Glomerular visceral epithelial cell (primary cell): ENCODE results near the gene WDR20.
A peak's percentile ranks its signal among the peaks of the same experiment; 100 is the strongest.
"Not testable (repeated sequence)": the region's sequence is repeated elsewhere in the genome, so short reads cannot be mapped to it uniquely, and the experiment has no call there.

ENCODE experiments used
- DNase-seq: peaks from one replicate; pipeline ENCODE4 v3.0.0-alpha.2; 2016; ENCODE audit errors: extremely low spot score

WDR20 gene

DNA sequence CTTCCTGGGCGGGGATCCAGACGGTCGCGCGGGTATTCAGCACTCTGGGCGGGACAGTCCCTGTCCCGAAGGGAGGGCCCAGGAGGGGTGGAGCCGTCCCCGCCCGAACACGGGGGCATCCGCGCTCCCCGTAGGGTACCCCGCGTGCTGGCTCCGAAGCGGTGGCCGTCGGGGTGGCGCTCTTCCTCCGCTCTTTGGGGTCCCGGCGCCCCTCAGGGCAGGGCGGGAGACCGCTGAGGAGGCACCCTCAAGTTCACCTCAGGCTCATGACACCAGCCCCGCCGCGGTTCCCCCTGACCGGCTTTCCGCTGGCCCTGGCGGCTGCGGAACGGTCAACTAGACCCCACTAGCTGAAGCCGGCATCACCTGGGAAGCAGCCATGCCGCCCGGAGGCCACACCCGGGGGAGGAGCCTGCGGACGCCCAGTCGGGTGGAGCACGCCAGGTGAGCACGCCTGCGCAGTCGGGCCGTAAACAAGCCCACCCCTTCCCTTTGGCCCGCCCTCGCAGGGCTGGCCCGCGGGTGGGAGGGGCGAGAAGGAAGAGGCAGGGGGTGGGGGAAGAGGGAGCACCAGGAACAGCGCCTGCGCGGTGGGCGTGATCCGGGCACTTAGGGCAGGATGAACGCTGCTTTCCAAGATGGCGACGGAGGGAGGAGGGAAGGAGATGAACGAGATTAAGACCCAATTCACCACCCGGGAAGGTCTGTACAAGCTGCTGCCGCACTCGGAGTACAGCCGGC, at the start of gene WDR20:
WDR20 (plus strand) TSS at position 612 of the 741 bp plus-strand sequence; CDS start at position 639, 27 bp downstream.
- DNase-seq, result peak; percentile 99

DNA sequence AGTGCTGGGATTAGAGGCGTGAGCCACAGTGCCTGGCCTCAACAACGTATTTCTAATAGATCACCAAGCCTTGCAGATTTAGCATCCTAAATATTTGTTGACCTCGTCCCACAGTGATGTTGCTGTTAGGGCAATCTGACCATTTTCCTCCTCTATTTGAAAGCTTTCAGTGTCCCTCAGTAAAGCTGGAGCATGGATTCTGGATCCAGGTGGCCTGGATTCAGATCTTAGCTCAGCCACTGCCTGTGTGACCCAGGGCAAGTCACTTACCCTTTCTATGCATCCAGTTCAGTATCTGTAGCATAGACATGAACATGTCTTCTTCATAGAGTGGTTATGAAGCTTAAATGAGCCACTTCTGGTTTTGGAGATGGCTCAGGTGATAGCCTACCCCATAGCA, 49.0 kb upstream of the WDR20 start:
- no peak for DNase-seq

DNA sequence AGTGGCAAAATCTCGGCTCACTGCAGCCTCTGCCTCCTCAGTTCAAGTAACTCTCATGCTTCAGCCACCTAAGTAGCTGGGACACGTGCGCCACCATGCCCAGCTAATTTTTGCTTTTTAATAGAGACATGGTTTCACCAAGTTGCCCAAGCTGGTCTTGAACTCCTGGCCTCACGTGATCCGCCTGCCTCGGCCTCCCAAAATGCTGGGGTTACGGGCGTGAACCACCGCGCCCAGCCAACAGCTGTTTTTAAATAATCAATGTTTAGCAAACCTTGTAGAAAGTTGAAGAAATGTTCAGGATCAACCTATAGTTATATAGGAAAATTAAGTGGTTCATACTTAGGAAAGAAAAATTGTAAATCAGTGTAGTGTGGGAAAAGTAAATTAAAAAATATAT, 46.9 kb upstream of the WDR20 start:
- DNase-seq, result no peak

DNA sequence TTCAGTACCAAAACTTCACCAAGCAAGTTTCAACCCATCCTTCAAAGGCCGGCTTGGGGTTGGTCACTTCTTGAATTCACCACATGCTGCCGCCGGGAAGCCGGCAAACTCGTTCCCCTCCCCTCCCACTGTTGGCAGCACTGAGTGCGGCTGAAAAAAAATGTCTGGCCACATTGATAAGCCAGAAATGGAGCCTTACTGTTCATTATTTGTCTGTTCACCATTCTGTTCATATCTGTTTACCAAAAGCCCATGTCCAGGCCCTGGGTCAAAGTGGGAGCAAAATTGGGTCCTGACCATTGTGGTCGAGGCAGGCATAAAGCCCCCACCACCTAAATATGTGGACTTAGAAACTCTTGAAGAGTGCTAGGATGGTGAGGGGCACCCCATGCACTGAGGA, 45.6 kb upstream of the WDR20 start:
- DNase-seq, result no peak

DNA sequence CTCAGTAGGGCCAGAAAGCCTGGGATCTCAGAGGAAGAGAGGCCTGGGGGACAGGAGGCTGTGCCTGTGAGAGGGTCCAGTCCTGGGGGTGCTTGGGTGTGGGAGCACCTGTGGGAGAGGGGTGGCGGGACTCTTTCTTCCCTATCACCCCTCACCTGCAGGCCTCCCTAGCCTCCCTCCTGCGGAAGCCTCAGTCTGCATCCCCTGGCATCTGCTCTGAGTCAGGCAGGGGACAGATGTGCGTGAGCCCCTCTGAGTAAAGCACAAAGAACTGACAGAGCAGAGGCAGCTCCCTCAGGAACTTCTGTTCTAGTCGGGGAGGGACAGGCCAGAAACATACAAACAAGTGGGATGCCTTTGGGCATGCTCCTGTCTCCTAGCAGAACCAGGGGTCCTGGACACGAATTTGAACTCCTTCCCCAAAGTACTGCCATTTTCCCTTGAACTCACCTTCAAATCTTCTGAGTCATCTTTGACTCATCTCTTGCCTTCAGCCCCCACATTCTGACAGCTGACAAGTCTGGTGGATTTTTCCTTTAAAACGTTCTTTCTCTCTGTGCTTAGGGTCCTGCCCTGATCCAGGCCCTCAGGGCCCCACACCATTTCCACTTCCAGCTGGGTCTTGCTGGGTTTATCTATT, 44.3 kb upstream of the WDR20 start:
- no peak for DNase-seq

GRCh38 chr14:102095871-102096568, 43.7 kb upstream of the WDR20 start:
- DNase-seq, result no peak

GRCh38 chr14:102096569-102097188, 43.0 kb upstream of the WDR20 start:
- DNase-seq, result peak; percentile 77

- no peak for DNase-seq
Observed at GRCh38 chr14:102097441-102098135, 42.1 kb upstream of the WDR20 start.

DNA sequence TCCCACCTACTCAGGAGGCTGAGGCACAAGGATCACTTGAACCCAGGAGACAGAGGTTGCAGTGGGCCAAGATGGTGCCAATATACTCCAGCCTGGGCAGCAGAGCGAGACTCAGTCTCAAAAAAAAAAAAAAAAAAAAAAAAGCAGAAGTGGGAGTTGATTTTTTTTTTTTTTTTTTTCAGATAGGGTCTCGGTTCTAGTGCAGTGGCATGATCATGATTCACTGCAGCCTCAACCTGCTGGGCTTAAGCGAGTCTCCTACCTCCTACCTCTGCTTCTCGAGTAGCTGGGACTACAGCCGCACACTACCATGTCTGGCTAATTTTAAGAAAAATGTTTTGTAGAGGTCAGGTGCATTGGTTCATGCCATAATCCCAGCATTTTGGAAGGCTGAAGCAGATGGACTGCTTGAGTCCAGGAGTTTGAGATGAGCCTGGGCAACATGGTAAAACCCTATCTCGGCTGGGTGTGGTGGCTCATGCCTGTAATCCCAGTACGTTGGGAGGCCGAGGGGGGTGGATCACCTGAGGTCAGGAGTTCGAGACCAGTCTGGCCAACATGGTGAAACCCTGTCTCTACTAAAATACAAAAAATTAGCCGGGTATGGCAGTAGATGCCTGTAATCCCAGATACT, 36.5 kb upstream of the WDR20 start:
- no peak for DNase-seq

DNA sequence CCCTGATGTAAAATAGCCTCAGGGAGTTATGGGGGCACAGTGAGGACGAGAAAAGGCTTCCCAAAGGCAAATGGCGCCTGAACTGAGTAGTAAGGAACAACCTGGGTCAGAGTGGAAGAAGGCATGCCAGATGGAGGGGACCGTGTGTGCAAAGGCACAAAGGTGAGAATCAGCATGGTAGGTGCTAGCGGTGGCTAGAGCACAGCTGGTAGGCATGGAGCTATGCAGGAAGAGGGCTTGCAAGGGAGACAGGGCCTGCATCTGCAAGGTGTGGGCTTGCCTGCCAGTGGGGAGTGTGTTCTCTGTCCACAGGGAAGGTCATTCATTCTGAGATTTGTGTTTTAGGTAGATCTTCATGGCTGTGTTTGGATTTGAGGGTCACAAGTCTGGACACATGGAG, 34.3 kb upstream of the WDR20 start:
- DNase-seq, result no peak

DNA sequence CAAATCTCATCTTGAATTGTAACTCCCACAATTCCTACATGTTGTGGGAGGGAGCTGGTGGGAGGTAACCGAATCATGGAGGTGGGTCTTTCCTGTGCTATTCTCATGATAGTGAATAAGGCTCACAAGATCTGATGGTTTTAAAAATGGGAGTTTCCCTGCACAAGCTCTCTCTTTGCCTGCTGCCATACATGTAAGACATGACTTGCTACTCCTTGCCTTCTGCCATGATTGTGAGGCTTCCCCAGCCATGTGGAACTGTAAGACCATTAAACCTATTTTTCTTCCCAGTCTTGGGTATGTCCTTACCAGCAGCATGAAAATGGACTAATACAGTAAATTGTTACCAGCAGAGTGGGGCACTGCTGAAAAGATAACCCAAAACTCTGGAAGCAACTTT, 30.4 kb upstream of the WDR20 start:
- not testable (repeated sequence) for DNase-seq

GRCh38 chr14:102111101-102111500, 28.6 kb upstream of the WDR20 start:
- DNase-seq, result no peak

- no peak for DNase-seq
Observed at GRCh38 chr14:102116361-102117180, 23.1 kb upstream of the WDR20 start.

DNA sequence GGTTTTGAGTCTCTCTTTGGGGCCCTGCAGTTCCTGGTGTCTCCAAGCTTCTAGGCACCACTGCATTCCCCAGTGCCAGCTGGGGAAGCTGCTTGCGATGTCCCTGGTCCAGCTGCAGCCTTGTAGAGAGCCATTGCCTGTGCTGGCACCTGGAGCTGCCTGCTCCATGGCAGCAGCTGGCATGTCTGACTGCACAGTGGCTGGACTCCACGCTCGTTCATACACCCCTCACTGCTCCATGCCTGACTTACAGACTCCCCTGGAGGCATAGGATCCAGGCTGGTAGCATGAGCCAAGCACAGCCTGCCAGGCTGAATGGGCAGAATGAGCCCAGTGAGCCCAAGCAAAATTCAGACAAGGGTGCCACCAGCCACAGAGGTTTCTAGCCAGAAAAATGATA, 21.8 kb upstream of the WDR20 start:
- DNase-seq, result no peak

- DNase-seq, result no peak
Observed at GRCh38 chr14:102120888-102121287, 18.8 kb upstream of the WDR20 start.

- DNase-seq, result no peak
Observed at GRCh38 chr14:102121567-102121966, 18.1 kb upstream of the WDR20 start.

- DNase-seq, result no peak
Observed at GRCh38 chr14:102124419-102124818, 15.3 kb upstream of the WDR20 start.

- DNase-seq, result peak; percentile 66
Observed at GRCh38 chr14:102125546-102125945, 14.2 kb upstream of the WDR20 start.

DNA sequence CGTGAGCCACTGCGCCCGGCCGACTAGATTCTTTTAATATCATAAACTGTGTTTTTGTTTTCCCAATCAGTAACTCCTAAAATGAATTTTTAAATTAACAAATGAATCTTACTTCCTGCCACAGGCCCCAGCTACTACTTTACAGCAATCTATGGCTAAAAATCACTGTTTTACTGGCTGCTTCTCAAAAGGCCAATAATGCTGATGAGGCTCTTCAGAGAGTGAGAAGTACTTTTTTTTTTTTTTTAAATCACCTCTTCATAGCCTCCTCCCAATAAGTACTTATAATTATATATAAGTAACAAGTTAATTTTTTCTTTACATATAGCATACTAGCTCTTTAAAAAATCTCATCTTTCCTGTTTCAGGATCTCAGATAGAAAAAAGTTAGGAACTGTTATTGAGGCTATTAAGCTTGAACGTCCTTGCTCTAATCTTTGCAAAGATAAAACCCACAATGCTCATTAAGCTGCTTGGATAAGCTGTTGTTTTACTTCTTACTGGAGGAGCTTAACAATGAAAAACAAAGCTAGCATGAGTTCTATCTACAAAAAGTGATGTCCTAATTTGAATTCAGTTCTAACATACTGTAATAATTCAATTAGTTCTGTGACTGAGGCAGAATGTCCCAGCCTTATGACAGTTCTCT, 12.8 kb upstream of the WDR20 start:
- no peak for DNase-seq

- DNase-seq, result no peak
Observed at GRCh38 chr14:102131741-102132140, 8.0 kb upstream of the WDR20 start.
